CD4-positive, alpha-beta T cell (primary cell): ENCODE data around the gene JCHAIN. TPM values are rescaled to one million over a fixed set of nuclear protein-coding genes. Genes with fewer than 3 reads are reported as not detected.
"Not testable (repeated sequence)": the region's sequence is repeated elsewhere in the genome, so short reads cannot be mapped to it uniquely, and the experiment has no call there.

ENCODE experiments used
- ATAC-seq: fragments of 200-7000 bp; cut with Tn5 transposase; one replicate; pipeline ENCODE4 v1.10.0; 2022; ENCODE audit warnings: mild to moderate bottlenecking; ENCODE audit not compliant: poor library complexity
- CTCF ChIA-PET: fragments of 350-600 bp; sonication (Branson Sonifier 250); formaldehyde crosslinking; loops from one replicate; lab custom pipeline; 2021; ENCODE audit warnings: antibody characterized with exemption, inconsistent platforms; lab: Charles Lee
- POLR2A ChIA-PET: fragments of 350-600 bp; sonication (Branson Sonifier 250); formaldehyde crosslinking; loops from one replicate; lab custom pipeline; 2021; ENCODE audit warnings: antibody characterized with exemption, inconsistent platforms; lab: Charles Lee
- DNase-seq, 14 experiments: peaks; one replicate each; pipeline ENCODE4 v3.0.0-alpha.2; 2013 to 2020; ENCODE audit warnings: mixed read lengths in 2 of 14
- H3K27ac ChIP-seq, 2 donors: one replicate each; pipeline versions ENCODE4 v1.5.1 to v1.7.0; 2013; ENCODE audit warnings: low read length in 2 of 2, low read depth in 1 of 2, mild to moderate bottlenecking in 1 of 2
- H3K27me3 ChIP-seq, 2 experiments: 1 replicate in 1 of 2; 2 replicates in 1 of 2; pipeline versions ENCODE4 v1.6.1 to v1.7.0; 2013; ENCODE audit warnings: low read length in 2 of 2, control low read depth in 1 of 2, mild to moderate bottlenecking in 1 of 2, moderate library complexity in 1 of 2; ENCODE audit not compliant: insufficient read depth in 2 of 2, control insufficient read depth in 1 of 2
- H3K36me3 ChIP-seq: one replicate; pipeline ENCODE4 v1.6.1; 2013; ENCODE audit warnings: low read length, control low read depth; ENCODE audit not compliant: insufficient read depth
- H3K4me1 ChIP-seq: one replicate; pipeline ENCODE4 v1.6.1; 2013; ENCODE audit warnings: low read length, control low read depth; ENCODE audit not compliant: insufficient read depth
- H3K4me3 ChIP-seq: one replicate; pipeline ENCODE4 v1.5.1; 2013; ENCODE audit warnings: mild to moderate bottlenecking, low read length, moderate library complexity
- H3K9me3 ChIP-seq, 2 experiments: 1 replicate in 1 of 2; 2 replicates in 1 of 2; pipeline versions ENCODE4 v1.6.1 to v1.7.0; 2013; ENCODE audit warnings: low read length in 2 of 2, mild to moderate bottlenecking in 2 of 2, control low read depth in 1 of 2, moderate library complexity in 1 of 2; ENCODE audit not compliant: control insufficient read depth in 1 of 2, insufficient read depth in 1 of 2
- H3K27ac Mint-ChIP-seq: one replicate; pipeline ENCODE4 v1.8.0; 2020; ENCODE audit warnings: mixed read lengths
- H3K27me3 Mint-ChIP-seq: one replicate; pipeline ENCODE4 v1.8.0; 2021; ENCODE audit warnings: mixed read lengths
- H3K36me3 Mint-ChIP-seq: one replicate; pipeline ENCODE4 v1.8.0; 2021; ENCODE audit warnings: low read depth, mixed read lengths
- H3K4me1 Mint-ChIP-seq: one replicate; pipeline ENCODE4 v1.8.0; 2021; ENCODE audit warnings: low read depth, mixed read lengths
- H3K4me3 Mint-ChIP-seq: one replicate; pipeline ENCODE4 v1.8.0; 2020; ENCODE audit warnings: mild to moderate bottlenecking, mixed read lengths
- H3K9me3 Mint-ChIP-seq: one replicate; pipeline ENCODE4 v1.8.0; 2020; ENCODE audit warnings: mixed read lengths
- CTCF ChIP-seq: fragments of 200-600 bp; IDR thresholded peaks from one replicate; pipeline ENCODE4 v1.8.0; 2022; ENCODE audit warnings: antibody characterized with exemption, mild to moderate bottlenecking
- intact Hi-C, 2 experiments: fragments of 100-400 bp; cut with DNase I in 1 of 2; cut with micrococcal nuclease in 1 of 2; formaldehyde crosslinking; loops; one replicate each; pipeline versions ENCODE4 v1.15.1 to v1.9.0; 2023 to 2025; cut with DNase I, micrococcal nuclease
- total RNA-seq, 174 experiments: library from RNA in 2 of 174; stranded (reverse) in 2 of 174; gene quantifications; one replicate each; pipeline ENCODE4 v1.2.3 and lab custom pipeline; 2021 to 2026

Gene JCHAIN
- total RNA-seq, 2 experiments from 2014 or later: 1.0 to 2.7 TPM

GRCh38 chr4:70654605-70655011 is 11.7 kb downstream of the JCHAIN start:
- H3K27ac ChIP-seq: no peak overlapping the region
- Mint-ChIP-seq H3K4me3 (no peak overlapping the region), H3K27ac (no peak overlapping the region), H3K9me3 (no peaks in the 10 kb centered on the region), H3K4me1 (peaks cover 4% of the 10 kb centered on the region), H3K27me3 (peaks cover 11% of the 10 kb centered on the region), H3K36me3 (no peaks in the 10 kb centered on the region)
- no peaks in the 10 kb centered on the region for H3K36me3 ChIP-seq
- H3K4me3 ChIP-seq: no peak overlapping the region
- intact Hi-C loops: loop anchor here (2.0 to 10.0 kb wide), 4 partner anchors 330 to 1648 kb away; no protein-coding TSS in a partner anchor
- ATAC-seq (no peak), DNase-seq (no peak)
- no peak for TF ChIP-seq CTCF
- no peaks in the 10 kb centered on the region for H3K9me3 ChIP-seq
- ChIA-PET CTCF (no interaction called here), POLR2A (no interaction called here)
- no peaks in the 10 kb centered on the region for H3K27me3 ChIP-seq
- no peaks in the 10 kb centered on the region for H3K4me1 ChIP-seq

- Mint-ChIP-seq H3K9me3 (no peaks in the 10 kb centered on the region), H3K36me3 (no peaks in the 10 kb centered on the region), H3K4me3 (no peak overlapping the region), H3K4me1 (peaks cover 4% of the 10 kb centered on the region), H3K27me3 (peaks cover 11% of the 10 kb centered on the region), H3K27ac (no peak overlapping the region)
- ChIA-PET POLR2A (interaction anchor here (1.0 kb wide), 1 partner anchor 188 kb away, joined by 3 read pairs; the partner anchor contains the start of gene GRSF1), CTCF (interaction anchor here (0.7 to 1.2 kb wide), 3 partner anchors 28 to 279 kb away, joined by 3 read pairs; no protein-coding TSS in a partner anchor)
- intact Hi-C loops: loop anchor here (1.0 to 10.0 kb wide), 3 partner anchors 333 to 1651 kb away; no protein-coding TSS in a partner anchor
- no peaks in the 10 kb centered on the region for H3K27me3 ChIP-seq
- DNase-seq (peak in 4 of 14 experiments; percentile 4 to 56 (median 54)), ATAC-seq (peak; percentile 56)
- H3K4me1 ChIP-seq: no peaks in the 10 kb centered on the region
- H3K36me3 ChIP-seq: no peaks in the 10 kb centered on the region
- H3K9me3 ChIP-seq: no peaks in the 10 kb centered on the region
- peak; percentile 71 for TF ChIP-seq CTCF
- no peak overlapping the region for H3K4me3 ChIP-seq
- H3K27ac ChIP-seq: no peak overlapping the region
These were observed 14.3 kb downstream of the JCHAIN start for GRCh38 chr4:70651864-70652506.

GRCh38 chr4:70650741-70651140 is 15.6 kb downstream of the JCHAIN start:
- H3K4me3 ChIP-seq, H3K36me3 ChIP-seq, H3K4me1 Mint-ChIP-seq, ATAC-seq, CTCF ChIA-PET, DNase-seq, H3K27ac Mint-ChIP-seq, H3K27me3 ChIP-seq, H3K27ac ChIP-seq, H3K9me3 ChIP-seq, H3K36me3 Mint-ChIP-seq, H3K4me1 ChIP-seq, H3K4me3 Mint-ChIP-seq, H3K9me3 Mint-ChIP-seq, POLR2A ChIA-PET: not testable (repeated sequence)
- intact Hi-C loops: loop anchor here (5.0 to 10.0 kb wide), 2 partner anchors 334 to 357 kb away; no protein-coding TSS in a partner anchor
- peaks cover 11% of the 10 kb centered on the region for H3K27me3 Mint-ChIP-seq
